Measurements from ENCODE around the gene MUC5AC.
"Not testable (repeated sequence)": the region's sequence is repeated elsewhere in the genome, so short reads cannot be mapped to it uniquely, and the experiment has no call there.

DNA sequence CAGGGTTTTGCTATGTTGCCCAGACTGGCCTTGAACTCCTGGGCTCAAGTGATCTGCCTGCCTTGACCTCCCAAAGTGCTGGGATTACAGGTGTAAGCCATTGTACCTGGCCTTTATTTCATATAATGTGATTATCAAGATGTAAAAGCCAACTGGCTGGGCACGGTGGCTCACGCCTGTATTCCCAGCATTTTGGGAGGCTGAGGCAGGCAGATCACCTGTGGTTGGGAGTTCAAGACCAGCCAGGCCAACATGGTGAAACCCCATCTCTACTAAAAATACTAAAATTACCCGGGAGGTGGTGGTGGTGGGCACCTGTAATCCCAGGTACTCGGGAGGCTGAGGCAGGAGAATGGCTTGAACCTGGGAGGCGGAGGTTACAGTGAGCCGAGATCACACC is 42.5 kb upstream of the MUC5AC start:
- TF ChIP-seq, protein P1, sequence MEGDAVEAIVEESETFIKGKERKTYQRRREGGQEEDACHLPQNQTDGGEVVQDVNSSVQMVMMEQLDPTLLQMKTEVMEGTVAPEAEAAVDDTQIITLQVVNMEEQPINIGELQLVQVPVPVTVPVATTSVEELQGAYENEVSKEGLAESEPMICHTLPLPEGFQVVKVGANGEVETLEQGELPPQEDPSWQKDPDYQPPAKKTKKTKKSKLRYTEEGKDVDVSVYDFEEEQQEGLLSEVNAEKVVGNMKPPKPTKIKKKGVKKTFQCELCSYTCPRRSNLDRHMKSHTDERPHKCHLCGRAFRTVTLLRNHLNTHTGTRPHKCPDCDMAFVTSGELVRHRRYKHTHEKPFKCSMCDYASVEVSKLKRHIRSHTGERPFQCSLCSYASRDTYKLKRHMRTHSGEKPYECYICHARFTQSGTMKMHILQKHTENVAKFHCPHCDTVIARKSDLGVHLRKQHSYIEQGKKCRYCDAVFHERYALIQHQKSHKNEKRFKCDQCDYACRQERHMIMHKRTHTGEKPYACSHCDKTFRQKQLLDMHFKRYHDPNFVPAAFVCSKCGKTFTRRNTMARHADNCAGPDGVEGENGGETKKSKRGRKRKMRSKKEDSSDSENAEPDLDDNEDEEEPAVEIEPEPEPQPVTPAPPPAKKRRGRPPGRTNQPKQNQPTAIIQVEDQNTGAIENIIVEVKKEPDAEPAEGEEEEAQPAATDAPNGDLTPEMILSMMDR (IDR thresholded peaks at IDR 0.05): not testable (repeated sequence)
- not testable (repeated sequence) for TF ChIP-seq POLR2A (IDR thresholded peaks at IDR 0.05)
